Hematopoietic multipotent progenitor cell treated with erythropoietin and hydrocortisone succinate and interleukin-3 and kit ligand, for 17 days (in vitro differentiated cells): ENCODE data around the gene RAPGEF2.

Experiments used
- DNase-seq: peaks from one replicate; pipeline ENCODE4 v3.0.0-alpha.2; 2015; ENCODE audit warnings: low spot score

The RAPGEF2 gene

GRCh38 chr4:159134429-159134828, 31.6 kb downstream of the RAPGEF2 start:
- DNase-seq = no peak

- peak; percentile 66 for DNase-seq
These were observed 34.3 kb downstream of the RAPGEF2 start for GRCh38 chr4:159137176-159137575.

DNA sequence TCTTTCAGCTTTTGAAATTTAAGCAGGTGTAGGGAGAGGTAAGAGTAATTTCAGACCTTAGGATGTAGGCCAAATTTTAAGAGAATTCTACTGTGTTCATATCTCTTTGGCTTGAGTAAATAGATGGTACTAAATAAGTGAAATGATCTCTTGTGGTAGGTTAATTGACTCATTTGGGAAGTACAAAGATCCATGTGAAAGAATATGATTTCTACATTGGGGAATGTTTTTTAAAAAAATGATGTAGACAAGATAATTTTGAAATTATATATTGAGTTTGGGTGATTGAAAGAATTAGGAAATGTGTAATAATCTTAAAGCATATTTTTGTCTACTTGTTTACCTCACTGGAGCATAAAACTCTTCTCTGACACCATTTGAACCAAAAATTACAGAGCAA, 35.6 kb downstream of the RAPGEF2 start:
- DNase-seq = no peak

- peak; percentile 32 for DNase-seq
These were observed 38.3 kb downstream of the RAPGEF2 start for GRCh38 chr4:159141193-159141592.

DNA sequence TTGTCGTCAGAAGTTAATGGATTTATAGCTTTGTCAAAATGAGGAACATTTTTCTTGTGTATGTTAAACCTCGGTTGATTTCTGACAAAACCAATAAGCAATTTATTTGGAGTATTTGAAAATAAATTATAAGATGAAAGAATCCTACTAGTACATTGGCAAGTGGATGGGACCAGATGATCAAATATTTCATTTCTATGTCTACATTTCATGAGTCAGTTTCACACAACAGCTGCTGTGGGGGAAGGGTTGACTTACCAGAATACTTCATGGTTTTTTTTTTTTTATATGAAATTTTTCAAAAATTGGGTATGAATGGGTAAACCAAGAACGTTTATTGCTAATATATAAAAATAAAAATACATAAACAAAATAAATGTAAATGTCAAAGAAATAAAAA, 39.4 kb downstream of the RAPGEF2 start:
- DNase-seq = no peak

- DNase-seq = no peak
These were observed 40.0 kb downstream of the RAPGEF2 start for GRCh38 chr4:159142681-159143384.

- peak; percentile 53 for DNase-seq
These were observed 40.8 kb downstream of the RAPGEF2 start for GRCh38 chr4:159143687-159144086.

- peak; percentile 68 for DNase-seq
These were observed 41.3 kb downstream of the RAPGEF2 start for GRCh38 chr4:159144112-159144694.

DNA sequence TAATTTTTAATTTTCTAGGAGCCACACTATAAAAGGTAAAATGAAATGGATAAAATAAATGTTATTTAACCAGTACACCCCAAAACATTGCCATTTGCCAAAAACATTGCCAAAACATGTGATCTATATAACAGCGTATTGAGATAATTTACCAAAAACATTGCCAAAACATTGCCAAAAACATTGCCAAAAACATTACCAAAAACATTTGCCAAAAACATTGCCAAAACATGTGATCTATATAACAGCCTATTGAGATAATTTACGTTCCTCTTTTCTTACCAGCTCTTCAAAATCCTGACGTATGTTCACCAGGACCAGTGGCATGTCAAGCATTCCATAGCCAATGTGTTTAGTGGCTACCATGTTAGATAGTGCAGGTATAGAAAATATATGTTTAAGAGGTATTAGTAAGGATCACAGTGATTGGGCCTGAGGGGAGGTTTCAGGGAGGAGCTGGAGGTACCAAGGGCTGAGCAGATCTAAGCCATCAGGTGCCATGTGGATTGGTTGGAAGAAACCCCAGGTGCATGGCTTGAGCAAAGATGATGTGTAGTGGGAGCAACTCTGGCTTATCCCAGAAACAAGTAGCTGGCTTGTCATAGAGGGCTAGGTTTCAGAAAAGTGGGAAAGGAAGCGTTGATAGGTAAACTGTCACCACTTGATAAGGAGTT, 42.6 kb downstream of the RAPGEF2 start:
- peak; percentile 85 for DNase-seq

DNA sequence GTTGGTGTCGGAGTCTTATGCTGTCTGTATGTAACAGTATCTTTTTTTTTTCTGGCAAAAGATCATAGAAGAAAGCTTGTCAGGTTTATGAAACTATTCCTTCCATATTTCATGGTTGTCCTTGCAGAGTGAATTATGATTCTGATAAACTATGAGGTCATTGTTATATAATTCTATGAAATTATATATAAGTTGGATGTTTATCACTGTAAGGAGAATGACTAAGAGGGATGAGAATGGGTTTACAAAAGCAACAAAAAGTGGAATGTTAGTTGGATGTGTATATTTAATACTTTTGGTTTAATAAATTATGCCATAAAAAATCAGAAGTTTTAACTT, 43.1 kb downstream of the RAPGEF2 start:
- no peak for DNase-seq

- peak; percentile 63 for DNase-seq
These were observed 43.6 kb downstream of the RAPGEF2 start for GRCh38 chr4:159146488-159146887.

GRCh38 chr4:159148441-159148840, 45.6 kb downstream of the RAPGEF2 start:
- DNase-seq = peak; percentile 53

GRCh38 chr4:159149666-159150065, 46.8 kb downstream of the RAPGEF2 start:
- peak; percentile 62 for DNase-seq

DNA sequence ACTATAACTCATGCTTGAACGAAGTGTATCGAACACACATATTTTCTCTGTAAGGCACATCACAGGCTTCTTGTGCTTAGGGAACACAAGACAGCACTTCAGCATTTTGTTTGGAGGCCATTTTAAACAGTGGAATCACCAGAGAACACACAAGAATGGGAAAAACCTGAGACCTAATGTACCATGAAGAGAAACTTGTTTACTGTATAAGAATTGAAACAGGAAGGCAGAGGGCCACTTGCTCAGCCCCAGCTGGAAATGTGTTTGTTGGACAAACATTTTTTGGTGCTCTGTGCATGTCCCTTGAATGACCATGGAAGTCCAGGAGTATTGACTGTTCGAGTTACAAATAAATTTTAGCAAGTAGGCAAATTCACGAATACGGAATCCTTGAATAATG, 47.5 kb downstream of the RAPGEF2 start:
- DNase-seq = peak; percentile 80

DNA sequence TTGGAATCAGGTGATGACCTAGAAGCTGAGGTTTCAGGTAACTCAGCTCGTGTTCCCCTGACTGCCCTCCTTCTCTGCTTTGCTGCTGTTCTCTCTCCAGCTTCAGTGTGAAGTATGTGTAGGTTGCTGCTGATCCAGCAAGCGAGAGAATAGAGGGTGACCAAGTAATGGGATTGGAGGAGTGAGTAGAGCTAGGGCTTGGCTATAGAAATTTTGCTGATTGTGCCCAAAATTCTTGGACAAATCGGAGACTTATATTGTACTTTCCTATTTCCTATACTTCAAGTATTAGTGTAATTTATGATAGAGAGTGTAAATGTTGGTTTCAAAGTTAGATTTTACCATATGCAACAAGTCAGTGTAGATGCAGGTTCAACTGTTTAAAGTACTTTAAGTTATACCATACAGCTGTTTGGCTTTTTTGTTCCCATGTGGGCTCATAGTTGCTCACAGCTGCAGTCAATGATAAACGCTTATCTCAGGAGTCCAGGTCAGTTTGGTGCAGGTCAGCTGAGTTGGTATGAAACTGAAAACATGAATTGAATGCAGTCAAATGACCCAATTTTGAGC, 48.0 kb downstream of the RAPGEF2 start:
- peak; percentile 95 for DNase-seq

DNA sequence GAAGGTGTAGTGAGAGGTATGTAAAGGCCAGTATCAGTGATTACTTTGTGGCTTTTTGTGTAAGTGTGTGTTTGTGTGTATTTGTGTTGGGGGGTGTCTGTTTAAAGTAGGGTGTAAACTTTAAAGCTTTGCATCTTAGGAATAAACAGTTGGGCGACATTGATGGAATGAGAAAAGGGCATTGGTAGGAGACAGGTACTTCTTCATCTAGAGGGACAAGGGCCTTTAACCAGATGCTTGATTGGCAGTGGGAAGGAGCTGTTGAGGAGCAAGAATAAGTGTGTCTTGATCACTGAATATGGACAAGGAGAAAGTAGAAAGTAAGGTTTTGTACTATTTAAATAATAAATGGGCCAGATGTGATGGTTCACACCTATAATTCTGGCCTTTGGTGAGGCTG, 48.8 kb downstream of the RAPGEF2 start:
- peak; percentile 76 for DNase-seq

GRCh38 chr4:159152181-159152580, 49.3 kb downstream of the RAPGEF2 start:
- DNase-seq = no peak

GRCh38 chr4:159153669-159154068, 50.8 kb downstream of the RAPGEF2 start:
- DNase-seq = no peak

DNA sequence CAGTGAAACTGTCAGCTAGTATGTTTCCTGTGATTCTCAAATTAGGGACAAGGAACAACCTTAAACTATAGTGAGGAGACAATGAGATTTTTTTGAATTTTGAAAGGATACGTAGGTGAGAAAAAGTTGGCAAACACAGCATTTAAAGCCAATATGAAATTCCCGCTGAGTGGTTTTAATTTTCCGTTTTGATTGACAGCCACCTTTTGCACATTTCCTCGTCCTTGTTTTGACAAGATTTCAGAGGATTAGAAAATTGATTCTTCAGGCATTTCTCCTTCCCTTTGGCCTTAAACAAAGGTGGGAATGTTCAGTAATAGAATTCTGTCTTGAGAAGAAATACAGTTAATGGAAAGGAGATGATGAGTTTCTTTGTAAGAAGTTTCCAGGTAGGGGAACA, 52.2 kb downstream of the RAPGEF2 start:
- peak; percentile 34 for DNase-seq

DNA sequence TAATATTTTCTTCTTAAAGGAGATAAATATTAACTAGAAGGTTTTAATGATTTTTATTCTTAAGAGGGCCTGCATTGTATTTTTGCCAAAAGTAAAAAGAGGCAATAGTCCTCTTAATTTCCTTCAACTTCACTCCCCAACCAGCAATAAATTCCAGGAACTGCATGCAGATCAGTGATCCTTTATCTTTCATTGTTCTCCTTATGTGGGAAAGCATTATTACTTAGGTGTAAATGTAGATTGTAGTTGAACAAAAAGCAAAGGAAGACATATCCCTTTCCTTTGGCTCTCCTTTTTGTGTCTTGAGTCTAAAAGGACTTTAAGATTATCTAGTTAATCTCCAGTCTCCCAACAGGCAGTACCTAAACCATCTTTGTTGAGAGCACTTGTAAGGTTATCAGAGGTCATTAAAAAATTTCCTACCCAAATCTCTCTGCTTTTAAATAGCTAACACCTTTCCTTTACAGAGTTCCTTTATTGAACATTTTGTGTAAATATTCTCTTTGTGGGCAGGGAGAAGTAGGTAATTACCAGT, 55.3 kb downstream of the RAPGEF2 start:
- DNase-seq = no peak

- DNase-seq = no peak
These were observed 56.1 kb downstream of the RAPGEF2 start for GRCh38 chr4:159158985-159159384.

- DNase-seq = no peak
These were observed 56.7 kb downstream of the RAPGEF2 start for GRCh38 chr4:159159611-159160010.

GRCh38 chr4:159160242-159160641, 57.4 kb downstream of the RAPGEF2 start:
- DNase-seq = no peak
